PFSK-1 (cell line): ENCODE measurements around the gene ZNF628.

Source experiments
- FOXP2 ChIP-seq: optimal IDR thresholded peaks from 2 replicates; pipeline ENCODE3; 2011; ENCODE audit warnings: borderline replicate concordance, control low read depth, inconsistent platforms; ENCODE audit not compliant: insufficient read depth; ENCODE audit errors: extremely low read length, extremely low read depth
- POLR2AphosphoS5 ChIP-seq: IDR thresholded peaks from 2 replicates; pipeline ENCODE4 v1.6.1; 2012; ENCODE audit warnings: low read depth, mild to moderate bottlenecking, control low read depth, low read length, moderate library complexity
- SIN3A ChIP-seq: IDR thresholded peaks from 2 replicates; pipeline ENCODE4 v1.6.1; 2012; ENCODE audit warnings: mild to moderate bottlenecking, low read length, moderate library complexity, borderline replicate concordance; ENCODE audit not compliant: insufficient read depth
- TAF1 ChIP-seq: IDR thresholded peaks from 2 replicates; pipeline ENCODE4 v1.6.1; 2012; ENCODE audit warnings: low read length, control low read depth, borderline replicate concordance; ENCODE audit not compliant: insufficient read depth
- TF ChIP-seq, protein P1 (sequence below), 2 experiments: IDR thresholded peaks; 2 replicates each; pipeline versions ENCODE4 v1.6.1 to v1.8.0; 2011 to 2012; ENCODE audit warnings: low read depth in 2 of 2, low read length in 2 of 2, control low read depth in 1 of 2, inconsistent platforms in 1 of 2, mild to moderate bottlenecking in 1 of 2, moderate library complexity in 1 of 2; ENCODE audit not compliant: insufficient read depth in 1 of 2

DNA sequence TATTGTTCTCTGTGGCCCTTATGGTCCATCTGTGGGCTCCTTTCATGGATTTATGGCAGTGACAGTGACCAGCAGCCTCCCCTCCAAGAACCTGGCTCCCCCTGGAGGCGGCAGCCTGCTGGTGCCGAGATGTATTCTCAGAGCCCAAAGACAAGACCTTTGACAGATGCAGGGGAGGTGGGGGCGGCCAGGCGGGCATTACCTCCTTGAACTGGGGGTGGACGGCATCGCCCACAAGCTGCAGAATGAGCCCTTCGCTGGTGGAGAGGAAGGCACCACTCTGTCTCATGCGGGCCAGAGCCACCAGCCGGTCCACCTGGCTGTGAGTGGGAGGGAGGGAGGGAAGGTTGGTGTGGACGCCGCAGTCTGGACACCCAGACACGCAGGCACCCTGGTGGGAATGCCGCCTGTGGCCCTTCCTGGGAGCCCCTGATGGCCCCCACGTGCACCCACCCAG is 21.6 kb upstream of the ZNF628 start:
- TF ChIP-seq TAF1 (no peak), SIN3A (no peak), POLR2AphosphoS5 (no peak), FOXP2 (no peak)
- TF ChIP-seq, protein P1, sequence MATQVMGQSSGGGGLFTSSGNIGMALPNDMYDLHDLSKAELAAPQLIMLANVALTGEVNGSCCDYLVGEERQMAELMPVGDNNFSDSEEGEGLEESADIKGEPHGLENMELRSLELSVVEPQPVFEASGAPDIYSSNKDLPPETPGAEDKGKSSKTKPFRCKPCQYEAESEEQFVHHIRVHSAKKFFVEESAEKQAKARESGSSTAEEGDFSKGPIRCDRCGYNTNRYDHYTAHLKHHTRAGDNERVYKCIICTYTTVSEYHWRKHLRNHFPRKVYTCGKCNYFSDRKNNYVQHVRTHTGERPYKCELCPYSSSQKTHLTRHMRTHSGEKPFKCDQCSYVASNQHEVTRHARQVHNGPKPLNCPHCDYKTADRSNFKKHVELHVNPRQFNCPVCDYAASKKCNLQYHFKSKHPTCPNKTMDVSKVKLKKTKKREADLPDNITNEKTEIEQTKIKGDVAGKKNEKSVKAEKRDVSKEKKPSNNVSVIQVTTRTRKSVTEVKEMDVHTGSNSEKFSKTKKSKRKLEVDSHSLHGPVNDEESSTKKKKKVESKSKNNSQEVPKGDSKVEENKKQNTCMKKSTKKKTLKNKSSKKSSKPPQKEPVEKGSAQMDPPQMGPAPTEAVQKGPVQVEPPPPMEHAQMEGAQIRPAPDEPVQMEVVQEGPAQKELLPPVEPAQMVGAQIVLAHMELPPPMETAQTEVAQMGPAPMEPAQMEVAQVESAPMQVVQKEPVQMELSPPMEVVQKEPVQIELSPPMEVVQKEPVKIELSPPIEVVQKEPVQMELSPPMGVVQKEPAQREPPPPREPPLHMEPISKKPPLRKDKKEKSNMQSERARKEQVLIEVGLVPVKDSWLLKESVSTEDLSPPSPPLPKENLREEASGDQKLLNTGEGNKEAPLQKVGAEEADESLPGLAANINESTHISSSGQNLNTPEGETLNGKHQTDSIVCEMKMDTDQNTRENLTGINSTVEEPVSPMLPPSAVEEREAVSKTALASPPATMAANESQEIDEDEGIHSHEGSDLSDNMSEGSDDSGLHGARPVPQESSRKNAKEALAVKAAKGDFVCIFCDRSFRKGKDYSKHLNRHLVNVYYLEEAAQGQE (IDR thresholded peaks at IDR 0.05; ENCODE audit: insufficient read depth in 1 of 2, low read depth in 2 of 2, low read length in 2 of 2), result no peak
